Measurements from ENCODE around the gene NAGPA.
"Not testable (repeated sequence)": the region's sequence is repeated elsewhere in the genome, so short reads cannot be mapped to it uniquely, and the experiment has no call there.

The NAGPA gene

DNA sequence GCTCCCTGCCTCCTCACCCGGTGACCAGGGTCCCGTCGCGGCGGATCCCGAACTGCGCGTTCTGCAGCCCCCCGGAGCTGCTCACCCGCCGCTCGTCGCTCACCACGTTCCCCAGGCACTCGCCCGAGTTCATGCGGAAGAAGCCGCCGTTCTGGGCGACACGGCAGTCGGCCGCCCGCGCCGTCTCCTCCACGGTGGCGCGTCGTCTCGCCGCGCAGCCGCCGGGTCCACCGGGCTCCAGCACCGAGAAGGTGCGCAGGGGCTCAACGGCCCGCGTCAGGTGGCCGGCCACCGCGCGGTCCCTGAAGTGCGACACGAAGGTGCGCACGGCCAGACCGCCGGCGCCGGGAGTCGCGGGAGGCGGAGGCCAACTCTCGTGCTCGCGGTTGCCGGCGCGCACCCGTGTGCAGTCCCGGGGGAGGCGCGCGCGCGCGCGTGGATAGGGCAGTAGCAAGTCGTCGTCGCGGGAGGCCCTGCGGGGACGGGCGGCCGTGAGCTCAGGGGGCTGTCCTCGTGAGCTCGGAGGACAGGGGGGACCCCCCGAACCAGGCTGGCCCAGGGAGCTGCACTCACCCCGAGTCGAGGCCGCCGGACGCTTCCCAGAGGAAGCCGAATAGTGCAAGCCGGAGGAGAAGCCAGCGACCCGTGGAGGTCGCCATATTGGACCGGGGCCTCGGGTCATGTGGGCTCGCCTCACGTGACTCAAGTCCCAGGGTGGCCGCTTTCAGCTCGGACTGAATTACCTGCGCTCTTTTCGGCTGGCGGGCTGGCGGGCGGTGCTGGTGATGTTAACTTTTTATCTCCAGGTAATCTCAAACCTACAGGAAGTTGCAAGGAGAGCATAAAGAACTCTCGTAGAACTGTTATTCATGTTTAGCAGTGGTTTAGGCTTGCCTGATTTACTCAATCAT, at the start of gene NAGPA:
Gene NAGPA (minus strand): TSS at position 680 of the 911 bp plus-strand sequence. CDS start 21 bp downstream, at position 659.
- peak; percentile 78 for DNase-seq (ENCODE audit: low read depth)

DNA sequence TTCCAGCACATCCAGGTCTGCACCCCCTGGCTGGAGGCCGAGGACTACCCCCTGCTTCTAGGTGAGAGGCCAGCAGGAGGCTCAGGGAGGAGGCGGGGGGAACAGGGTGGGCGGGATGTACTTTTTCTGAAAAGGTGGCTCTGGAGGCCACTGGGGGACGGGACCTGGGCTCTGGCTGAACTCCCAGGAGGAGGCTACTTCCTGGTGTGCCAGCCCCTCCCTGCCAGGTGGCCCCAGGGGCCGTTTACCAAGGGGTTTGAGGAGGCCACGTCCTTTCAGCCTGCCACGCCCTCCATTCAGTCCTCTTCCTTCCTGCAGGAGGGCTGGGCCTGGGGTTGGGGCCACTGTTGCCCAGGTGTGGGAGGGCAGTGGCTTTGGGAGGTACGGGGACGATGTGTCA, 47.3 kb upstream of the NAGPA start:
- DNase-seq (ENCODE audit: low read depth) = not testable (repeated sequence)

- not testable (repeated sequence) for DNase-seq (ENCODE audit: low read depth)
Measured at GRCh38 chr16:5080461-5080860, 46.7 kb upstream of the NAGPA start.

DNA sequence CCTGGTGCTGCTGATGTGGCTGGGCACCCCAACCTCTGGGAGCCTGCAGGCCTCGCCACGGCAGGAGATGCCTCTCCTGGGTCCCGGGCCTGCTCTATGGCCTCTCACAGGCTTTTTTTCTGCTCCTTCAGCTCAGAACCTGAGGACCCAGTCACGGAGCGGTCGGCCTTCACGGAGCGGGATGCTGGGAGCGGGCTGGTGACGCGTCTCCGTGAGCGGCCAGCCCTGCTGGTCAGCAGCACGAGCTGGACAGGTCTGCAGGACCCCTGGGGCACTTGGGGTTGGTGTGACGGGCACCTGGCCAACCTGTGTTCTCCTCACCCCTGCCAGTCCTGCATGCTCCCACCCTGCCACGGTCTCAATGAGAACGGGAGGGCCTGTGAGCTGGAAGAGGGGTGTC, 44.9 kb upstream of the NAGPA start:
- DNase-seq (ENCODE audit: low read depth) = no peak

- DNase-seq (ENCODE audit: low read depth) = no peak
Measured at GRCh38 chr16:5077304-5077703, 43.6 kb upstream of the NAGPA start.

GRCh38 chr16:5075637-5076036, 41.9 kb upstream of the NAGPA start:
- no peak for DNase-seq (ENCODE audit: low read depth)

DNA sequence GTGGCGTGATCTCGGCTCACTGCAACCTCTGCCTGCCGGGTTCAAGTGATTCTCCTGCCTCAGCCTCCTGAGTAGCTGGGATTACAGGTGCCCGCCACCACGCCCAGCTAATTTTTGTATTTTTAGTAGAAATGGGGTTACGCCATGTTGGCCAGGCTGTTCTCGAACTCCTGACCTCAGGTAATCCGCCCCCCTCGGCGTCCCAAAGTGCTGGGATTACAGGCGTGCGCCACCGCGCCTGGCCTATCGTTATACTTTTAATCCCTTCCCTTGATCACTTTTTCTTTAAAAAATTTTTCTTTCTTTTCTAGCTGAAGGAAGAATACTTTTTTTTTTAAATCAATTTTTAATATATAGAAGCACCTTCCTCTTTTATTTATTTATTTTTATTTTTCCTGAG, 40.0 kb upstream of the NAGPA start:
- DNase-seq (ENCODE audit: low read depth) = not testable (repeated sequence)

DNA sequence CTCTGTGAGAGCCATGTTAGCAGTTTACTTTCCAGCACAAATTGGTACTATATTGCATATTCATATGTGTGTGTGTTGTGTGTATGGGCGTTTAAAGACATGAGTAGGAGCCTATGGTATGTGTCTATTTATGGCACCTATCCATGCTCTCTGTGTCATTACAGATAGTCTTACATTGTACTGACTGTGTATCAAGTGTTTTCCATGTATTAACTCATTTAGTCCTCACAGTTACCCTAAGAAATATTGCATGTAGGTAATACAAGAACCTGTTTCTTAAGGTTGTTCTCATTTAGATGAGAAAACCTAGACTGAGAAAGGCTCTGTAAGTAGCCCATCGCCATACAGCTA, 39.5 kb upstream of the NAGPA start:
- no peak for DNase-seq (ENCODE audit: low read depth)

DNA sequence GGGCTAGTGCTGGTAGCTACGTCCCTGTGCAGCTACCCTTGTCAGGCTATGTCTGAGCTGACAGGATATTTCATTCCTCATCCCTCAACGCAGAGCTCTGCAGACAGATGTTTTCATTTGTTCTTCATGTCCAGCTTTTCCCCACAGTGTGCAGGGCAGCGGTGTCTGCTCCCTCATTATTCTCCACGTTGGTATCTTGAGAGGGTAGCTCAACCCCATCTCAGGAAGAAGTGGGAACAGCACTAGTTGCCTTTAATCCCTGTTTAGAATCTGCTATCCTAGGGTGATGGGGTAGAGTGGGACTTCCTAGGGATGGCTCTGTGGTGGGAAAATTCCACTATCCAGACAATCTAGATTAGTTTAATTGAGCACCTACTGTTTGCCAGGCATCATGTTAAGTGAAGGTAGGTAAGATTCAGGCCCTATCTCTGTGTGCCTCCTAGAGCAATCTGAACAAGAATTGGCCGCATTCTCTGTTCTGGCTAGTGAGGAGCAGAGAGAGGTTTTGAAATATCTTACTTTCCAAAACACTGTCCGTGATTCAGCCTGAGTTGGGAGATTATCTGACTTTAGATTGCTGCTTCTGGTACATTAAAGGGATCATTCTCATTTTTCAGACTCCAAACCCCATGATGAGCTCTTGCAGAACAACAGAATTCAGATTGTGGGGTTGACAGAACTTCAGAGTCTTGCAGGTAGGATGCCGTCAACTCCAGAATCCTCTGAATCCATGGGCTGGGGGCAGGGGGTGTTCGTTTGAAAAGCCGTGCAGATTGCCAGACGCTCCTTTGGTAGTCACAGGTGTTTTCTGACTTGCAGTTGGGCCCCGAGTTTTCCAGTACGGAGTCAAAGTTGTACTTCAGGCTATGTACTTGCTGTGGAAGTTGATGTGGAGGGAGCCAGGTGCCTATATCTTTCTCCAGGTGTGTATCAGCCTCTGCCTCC, 38.9 kb upstream of the NAGPA start:
- no peak for DNase-seq (ENCODE audit: low read depth)

- DNase-seq (ENCODE audit: low read depth) = peak; percentile 87
Measured at GRCh38 chr16:5071681-5072333, 38.1 kb upstream of the NAGPA start, which contains the start of gene ALG1. ALG1 (plus strand) TSS chr16:5071843; CDS start chr16:5071850, 7 bp downstream.

GRCh38 chr16:5071341-5071680, 37.6 kb upstream of the NAGPA start:
- DNase-seq (ENCODE audit: low read depth) = no peak

- DNase-seq (ENCODE audit: low read depth) = no peak
Measured at GRCh38 chr16:5070431-5071186, 36.9 kb upstream of the NAGPA start.

DNA sequence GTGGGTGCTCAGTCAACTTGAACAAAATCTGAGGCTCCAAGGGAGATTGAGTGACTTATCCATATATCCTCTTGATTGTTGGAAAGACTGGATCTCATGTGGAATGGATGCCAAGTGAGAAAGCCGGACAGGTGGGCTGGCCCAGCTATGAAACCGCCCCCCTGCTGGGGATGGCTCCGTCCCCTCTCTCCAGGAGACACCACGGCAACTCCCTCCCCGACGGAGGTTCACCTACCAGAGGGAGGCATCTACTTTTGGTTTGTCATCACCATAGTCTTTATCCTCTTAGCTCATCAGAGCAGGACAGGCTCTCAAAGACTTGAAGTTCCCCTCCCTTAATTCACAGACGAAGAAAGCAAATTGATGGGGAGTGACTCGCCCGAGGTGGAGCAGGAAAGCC, 36.1 kb upstream of the NAGPA start:
- DNase-seq (ENCODE audit: low read depth) = no peak

DNA sequence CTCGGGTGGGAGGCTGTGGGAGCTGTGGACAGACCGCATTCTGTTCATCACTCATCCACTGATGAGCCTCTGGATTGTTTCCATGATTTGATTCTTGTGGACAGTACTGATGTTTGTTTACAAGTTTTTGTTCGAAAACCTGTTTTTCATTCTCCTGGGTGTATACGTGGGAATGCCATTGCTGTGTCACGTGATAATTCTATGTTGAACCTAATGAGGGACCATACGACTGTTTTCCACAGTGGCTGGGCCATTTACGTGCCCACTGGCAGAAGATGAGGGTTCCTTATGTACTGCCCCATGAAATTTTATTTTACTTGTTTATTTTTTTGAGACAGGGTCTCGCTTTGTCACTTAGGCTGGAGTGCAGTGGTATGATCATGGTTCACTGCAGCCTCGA, 35.3 kb upstream of the NAGPA start:
- no peak for DNase-seq (ENCODE audit: low read depth)

DNA sequence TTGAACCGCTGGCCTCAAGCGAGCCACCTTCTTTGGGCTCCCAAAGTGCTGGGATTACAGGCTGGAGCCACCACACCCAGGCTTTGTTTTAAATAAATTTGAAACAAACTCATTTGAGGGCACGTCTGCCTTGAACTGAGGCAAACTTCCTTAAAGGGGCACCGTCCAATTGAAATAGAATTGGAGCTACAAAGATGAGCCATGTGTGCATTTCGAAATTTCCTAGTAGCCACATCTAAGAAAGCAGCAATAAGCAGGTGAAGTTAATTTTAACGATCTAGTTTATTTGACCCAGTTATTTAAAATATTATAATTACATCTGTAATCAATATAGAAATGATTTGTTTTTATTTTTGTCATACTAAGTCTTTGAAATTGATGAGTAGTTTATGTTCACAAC, 32.8 kb upstream of the NAGPA start:
- DNase-seq (ENCODE audit: low read depth) = no peak

GRCh38 chr16:5065813-5066212, 32.1 kb upstream of the NAGPA start, which contains the start of gene C16orf89:
C16orf89 (minus strand) TSS chr16:5065956; CDS start chr16:5065908, 48 bp downstream.
- DNase-seq (ENCODE audit: low read depth) = no peak

DNA sequence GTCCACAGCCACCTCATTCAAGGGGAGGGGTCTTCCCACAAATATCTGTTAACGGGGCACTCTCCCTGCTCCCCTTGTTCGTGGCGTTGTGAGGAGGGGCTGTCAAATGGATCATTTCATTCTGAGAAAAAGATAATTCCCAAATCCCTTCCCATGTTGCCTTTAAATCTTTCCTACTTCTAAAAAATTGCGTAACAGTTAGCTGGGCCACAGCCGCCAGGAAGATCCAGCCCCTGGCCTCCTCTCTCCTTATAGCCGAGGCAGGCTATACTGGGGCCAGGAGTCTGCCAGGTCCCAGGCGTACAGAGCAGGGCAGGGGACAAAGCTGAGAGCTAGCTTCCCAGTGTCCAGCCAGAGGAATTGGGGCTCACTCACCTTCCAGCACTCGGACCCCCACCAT, 31.6 kb upstream of the NAGPA start:
- DNase-seq (ENCODE audit: low read depth) = no peak

GRCh38 chr16:5064915-5065314, 31.2 kb upstream of the NAGPA start:
- DNase-seq (ENCODE audit: low read depth) = no peak

DNA sequence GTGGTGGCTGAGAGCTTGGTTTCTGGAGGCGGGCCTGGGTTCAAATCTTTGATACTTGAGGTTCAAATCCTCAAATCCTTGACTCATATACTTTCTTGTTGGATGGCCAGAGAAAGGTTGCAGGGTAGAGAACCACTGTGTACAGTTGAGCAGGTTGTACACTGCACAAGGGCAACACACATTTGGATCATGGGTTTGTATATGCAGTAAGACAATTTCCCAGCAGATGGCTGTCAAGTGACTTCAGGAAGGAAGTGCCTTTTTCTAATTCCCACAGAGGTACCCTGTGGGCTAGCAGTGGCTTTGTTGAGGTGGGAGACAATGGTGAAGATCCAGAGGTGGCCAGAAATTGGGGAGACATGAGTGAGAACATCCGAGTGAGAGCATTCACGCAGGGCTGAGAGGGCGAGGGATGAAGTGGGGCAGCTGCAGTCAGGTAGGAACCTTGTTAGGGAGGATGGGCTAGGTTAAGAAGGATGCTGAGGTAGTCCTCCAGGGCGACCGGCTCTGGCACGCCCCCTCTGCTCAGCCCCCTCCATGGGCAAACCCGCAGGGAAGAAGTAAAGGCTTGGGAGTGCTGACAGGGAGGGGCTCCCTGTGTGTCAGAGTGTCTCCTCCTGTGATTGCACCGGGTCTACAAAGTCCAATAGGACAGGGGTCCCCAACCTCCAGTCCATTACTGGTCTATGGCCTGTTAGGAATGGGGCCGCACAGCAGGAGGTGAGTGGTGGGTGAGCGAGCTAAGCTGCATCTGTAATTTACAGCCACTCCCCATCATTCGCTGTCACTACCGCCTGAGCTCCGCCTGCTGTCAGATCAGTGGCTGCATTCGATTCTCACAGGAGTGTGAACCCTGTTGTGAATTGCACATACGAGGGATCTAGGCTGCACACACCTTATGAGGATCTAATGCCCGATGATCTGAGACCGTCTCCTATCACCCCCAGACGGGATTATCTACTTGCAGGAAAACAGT, 29.3 kb upstream of the NAGPA start:
- no peak for DNase-seq (ENCODE audit: low read depth)

GRCh38 chr16:5062051-5062450, 28.3 kb upstream of the NAGPA start:
- no peak for DNase-seq (ENCODE audit: low read depth)

Data from activated T-cell treated with anti-CD3 and anti-CD28 coated beads for 24 hours (primary cell).